ENCODE measurements around the gene POU2AF3. TPM values are rescaled to one million over a fixed set of nuclear protein-coding genes. Genes with fewer than 3 reads are reported as not detected.

POU2AF3 gene
- total RNA-seq, 1 experiment from 2014 or later, result not detected

GRCh38 chr11:111282562-111283075, 15.7 kb upstream of the POU2AF3 start:
- no peaks in the 10 kb centered on the region for H3K79me2 ChIP-seq (ENCODE audit: insufficient read depth, low read length)
- DNase-seq (ENCODE audit: low read depth, low spot score) (no peak), ATAC-seq (no peak)
- H4K20me1 ChIP-seq (ENCODE audit: insufficient read depth), result 0 out of 2 replicates have a peak, but pooled peaks cover 3% of the 10 kb centered on the region
- POLR2A ChIA-PET, result no interaction called here
- intact Hi-C loops (cut with micrococcal nuclease), result loop anchor here (1.0 kb wide), 3 partner anchors 141 to 164 kb away; no protein-coding TSS in a partner anchor
- no peak overlapping the region for H2AFZ ChIP-seq (ENCODE audit: low read depth, low read length, poor library complexity, severe bottlenecking)
- H3K36me3 ChIP-seq (ENCODE audit: control insufficient read depth in 1 of 2, insufficient read depth in 2 of 2, low read length in 2 of 2), result no peaks in the 10 kb centered on the region
- H3K4me3 ChIP-seq (replicated peaks in 1 of 2; ENCODE audit: low read depth in 1 of 2, low read length in 2 of 2), result no peak overlapping the region
- H3K9ac ChIP-seq (ENCODE audit: low read length), result no peak overlapping the region
- TF ChIP-seq ZNF274 (IDR thresholded peaks at IDR 0.05; ENCODE audit: low read depth, low read length), result no peak
- TF ChIP-seq, protein P1, sequence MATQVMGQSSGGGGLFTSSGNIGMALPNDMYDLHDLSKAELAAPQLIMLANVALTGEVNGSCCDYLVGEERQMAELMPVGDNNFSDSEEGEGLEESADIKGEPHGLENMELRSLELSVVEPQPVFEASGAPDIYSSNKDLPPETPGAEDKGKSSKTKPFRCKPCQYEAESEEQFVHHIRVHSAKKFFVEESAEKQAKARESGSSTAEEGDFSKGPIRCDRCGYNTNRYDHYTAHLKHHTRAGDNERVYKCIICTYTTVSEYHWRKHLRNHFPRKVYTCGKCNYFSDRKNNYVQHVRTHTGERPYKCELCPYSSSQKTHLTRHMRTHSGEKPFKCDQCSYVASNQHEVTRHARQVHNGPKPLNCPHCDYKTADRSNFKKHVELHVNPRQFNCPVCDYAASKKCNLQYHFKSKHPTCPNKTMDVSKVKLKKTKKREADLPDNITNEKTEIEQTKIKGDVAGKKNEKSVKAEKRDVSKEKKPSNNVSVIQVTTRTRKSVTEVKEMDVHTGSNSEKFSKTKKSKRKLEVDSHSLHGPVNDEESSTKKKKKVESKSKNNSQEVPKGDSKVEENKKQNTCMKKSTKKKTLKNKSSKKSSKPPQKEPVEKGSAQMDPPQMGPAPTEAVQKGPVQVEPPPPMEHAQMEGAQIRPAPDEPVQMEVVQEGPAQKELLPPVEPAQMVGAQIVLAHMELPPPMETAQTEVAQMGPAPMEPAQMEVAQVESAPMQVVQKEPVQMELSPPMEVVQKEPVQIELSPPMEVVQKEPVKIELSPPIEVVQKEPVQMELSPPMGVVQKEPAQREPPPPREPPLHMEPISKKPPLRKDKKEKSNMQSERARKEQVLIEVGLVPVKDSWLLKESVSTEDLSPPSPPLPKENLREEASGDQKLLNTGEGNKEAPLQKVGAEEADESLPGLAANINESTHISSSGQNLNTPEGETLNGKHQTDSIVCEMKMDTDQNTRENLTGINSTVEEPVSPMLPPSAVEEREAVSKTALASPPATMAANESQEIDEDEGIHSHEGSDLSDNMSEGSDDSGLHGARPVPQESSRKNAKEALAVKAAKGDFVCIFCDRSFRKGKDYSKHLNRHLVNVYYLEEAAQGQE (IDR thresholded peaks at IDR 0.05; ENCODE audit: low read depth), result no peak
- no peak for TF ChIP-seq FOSL1 (IDR thresholded peaks at IDR 0.05; ENCODE audit: low read depth)
- TF ChIP-seq, protein P2, sequence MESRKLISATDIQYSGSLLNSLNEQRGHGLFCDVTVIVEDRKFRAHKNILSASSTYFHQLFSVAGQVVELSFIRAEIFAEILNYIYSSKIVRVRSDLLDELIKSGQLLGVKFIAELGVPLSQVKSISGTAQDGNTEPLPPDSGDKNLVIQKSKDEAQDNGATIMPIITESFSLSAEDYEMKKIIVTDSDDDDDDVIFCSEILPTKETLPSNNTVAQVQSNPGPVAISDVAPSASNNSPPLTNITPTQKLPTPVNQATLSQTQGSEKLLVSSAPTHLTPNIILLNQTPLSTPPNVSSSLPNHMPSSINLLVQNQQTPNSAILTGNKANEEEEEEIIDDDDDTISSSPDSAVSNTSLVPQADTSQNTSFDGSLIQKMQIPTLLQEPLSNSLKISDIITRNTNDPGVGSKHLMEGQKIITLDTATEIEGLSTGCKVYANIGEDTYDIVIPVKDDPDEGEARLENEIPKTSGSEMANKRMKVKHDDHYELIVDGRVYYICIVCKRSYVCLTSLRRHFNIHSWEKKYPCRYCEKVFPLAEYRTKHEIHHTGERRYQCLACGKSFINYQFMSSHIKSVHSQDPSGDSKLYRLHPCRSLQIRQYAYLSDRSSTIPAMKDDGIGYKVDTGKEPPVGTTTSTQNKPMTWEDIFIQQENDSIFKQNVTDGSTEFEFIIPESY (IDR thresholded peaks at IDR 0.05; ENCODE audit: extremely low read depth, insufficient replicate concordance, low read length), result no peak
- no peak for TF ChIP-seq EZH2 (IDR thresholded peaks at IDR 0.05)
- TF ChIP-seq CBX3 (IDR thresholded peaks at IDR 0.05; ENCODE audit: low read depth), result no peak
- no peak for TF ChIP-seq CEBPB (IDR thresholded peaks at IDR 0.05; ENCODE audit: low read depth)
- no peak for TF ChIP-seq CTCF (IDR thresholded peaks at IDR 0.05 in 2 of 3, conservative IDR thresholded peaks at IDR 0.05 in 1 of 3; ENCODE audit: borderline replicate concordance in 1 of 3, insufficient read depth in 1 of 3, low read depth in 2 of 3, low read length in 2 of 3)
- TF ChIP-seq POLR2A (IDR thresholded peaks at IDR 0.05; ENCODE audit: borderline replicate concordance, extremely low read depth, insufficient read depth, insufficient read length), result no peak
- no peak for TF ChIP-seq POLR2AphosphoS5 (IDR thresholded peaks at IDR 0.05; ENCODE audit: low read depth, low read length)
- TF ChIP-seq, protein P3, sequence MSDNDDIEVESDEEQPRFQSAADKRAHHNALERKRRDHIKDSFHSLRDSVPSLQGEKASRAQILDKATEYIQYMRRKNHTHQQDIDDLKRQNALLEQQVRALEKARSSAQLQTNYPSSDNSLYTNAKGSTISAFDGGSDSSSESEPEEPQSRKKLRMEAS (IDR thresholded peaks at IDR 0.05), result no peak
- no peaks in the 10 kb centered on the region for H3K9me3 ChIP-seq (ENCODE audit: control insufficient read depth in 1 of 2, insufficient read depth in 1 of 2, low read depth in 1 of 2, low read length in 2 of 2)
- no peak overlapping the region for H3K4me2 ChIP-seq (ENCODE audit: low read length)
- no peaks in the 10 kb centered on the region for H3K4me1 ChIP-seq (ENCODE audit: control insufficient read depth in 1 of 2, insufficient read depth in 2 of 2, low read length in 2 of 2)
- H3K9me2 ChIP-seq (ENCODE audit: insufficient read depth), result no peaks in the 10 kb centered on the region
- no peak overlapping the region for H3K27ac ChIP-seq (ENCODE audit: low read depth, low read length)
- RAD21 ChIA-PET (ENCODE audit: low non-redundant PET in 1 of 2, low total read pairs in 2 of 2, uncharacterized antibody in 2 of 2, unreplicated experiment in 2 of 2), result interaction anchor here in 1 of 2 experiments (1.2 kb wide), 1 partner anchor 164 kb away, joined by 3 read pairs; no protein-coding TSS in a partner anchor
- peaks cover 18% of the 10 kb centered on the region for H3K27me3 ChIP-seq (ENCODE audit: insufficient read depth, low read length)
- CTCF ChIA-PET, result interaction anchor here (0.9 to 4.3 kb wide), 5 partner anchors 9 to 165 kb away, joined by 3 to 39 read pairs (median 10); no protein-coding TSS in a partner anchor
- BruUV-seq (replicated peaks), result no TSS peak

Data from HCT116 (cell line).